ENCODE measurements around the gene AUTS2. TPM values are rescaled to one million over a fixed set of nuclear protein-coding genes. Genes with fewer than 3 reads are reported as not detected.

Gene AUTS2
- total RNA-seq, 1 donor from 2014 or later, result 26.1 TPM

- ATAC-seq (no peak), DNase-seq (ENCODE audit: low spot score) (no peak)
Observed at GRCh38 chr7:70836279-70836678, 1238.0 kb downstream of the AUTS2 start.

GRCh38 chr7:70836946-70837345 is 1238.7 kb downstream of the AUTS2 start:
- ATAC-seq (no peak), DNase-seq (ENCODE audit: low spot score) (no peak)

GRCh38 chr7:70837589-70837988 is 1239.3 kb downstream of the AUTS2 start:
- ATAC-seq, result no peak
- no peak for DNase-seq (ENCODE audit: low spot score)

- no peak for DNase-seq (ENCODE audit: low spot score)
- no peak for ATAC-seq
Observed at GRCh38 chr7:70838292-70838907, 1240.1 kb downstream of the AUTS2 start.
